Mesodermal cell (in vitro differentiated cells): ENCODE data around the gene GALNT10.

Experiments used
- H3K27ac ChIP-seq: 2 replicates; pipeline ENCODE4 v1.7.0; 2013; ENCODE audit warnings: mild to moderate bottlenecking, low read depth, low read length, moderate library complexity; ENCODE audit not compliant: severe bottlenecking
- H3K36me3 ChIP-seq: 2 replicates; pipeline ENCODE4 v1.7.1; 2013; ENCODE audit warnings: mild to moderate bottlenecking, low read length, moderate library complexity; ENCODE audit not compliant: control insufficient read depth, insufficient read depth
- H3K4me1 ChIP-seq: one replicate; pipeline ENCODE4 v1.7.1; 2013; ENCODE audit warnings: mild to moderate bottlenecking, low read length; ENCODE audit not compliant: insufficient read depth, control insufficient read depth, poor library complexity, severe bottlenecking
- H3K4me3 ChIP-seq: 2 replicates; pipeline ENCODE4 v1.7.0; 2013; ENCODE audit warnings: low read length, control low read depth, mild to moderate bottlenecking; ENCODE audit not compliant: insufficient read depth, poor library complexity, severe bottlenecking; ENCODE audit errors: extremely low read depth
- H3K9me3 ChIP-seq: 2 replicates; pipeline ENCODE4 v1.7.1; 2013; ENCODE audit warnings: mild to moderate bottlenecking, low read length, moderate library complexity; ENCODE audit not compliant: control insufficient read depth
- WGBS, 2 experiments: methylation state at CpG; one replicate each; pipeline ENCODE4 v1.1.5; 2013; ENCODE audit warnings: missing lambda C conversion rate in 2 of 2; ENCODE audit not compliant: insufficient coverage in 2 of 2; 5-methylcytosine and 5-hydroxymethylcytosine counted together

GALNT10 gene

DNA sequence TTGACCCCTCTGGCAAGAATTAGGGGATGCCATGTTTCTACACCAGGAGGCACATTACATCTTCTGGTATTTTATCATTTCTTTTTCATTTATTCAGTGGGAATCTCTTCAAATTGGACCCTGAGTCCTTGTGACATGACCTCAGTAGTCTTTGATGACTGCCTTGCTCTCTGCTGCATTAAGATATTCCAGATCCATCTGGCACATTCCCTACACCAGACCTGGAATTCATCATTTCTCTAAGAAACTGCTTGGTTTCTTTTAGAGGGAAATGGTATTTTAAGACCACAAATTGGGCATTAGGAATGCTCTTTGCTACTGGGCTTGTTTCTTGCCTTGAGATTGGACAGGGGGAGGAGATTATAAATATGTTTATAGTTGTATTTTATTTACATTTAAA is 61.0 kb downstream of the GALNT10 start:
- H3K9me3 ChIP-seq = no peaks in the 10 kb centered on the region
- H3K27ac ChIP-seq = peak overlapping the region; percentile 30
- H3K36me3 ChIP-seq = no peaks in the 10 kb centered on the region
- no peak overlapping the region for H3K4me3 ChIP-seq
- H3K4me1 ChIP-seq = no peaks in the 10 kb centered on the region

DNA sequence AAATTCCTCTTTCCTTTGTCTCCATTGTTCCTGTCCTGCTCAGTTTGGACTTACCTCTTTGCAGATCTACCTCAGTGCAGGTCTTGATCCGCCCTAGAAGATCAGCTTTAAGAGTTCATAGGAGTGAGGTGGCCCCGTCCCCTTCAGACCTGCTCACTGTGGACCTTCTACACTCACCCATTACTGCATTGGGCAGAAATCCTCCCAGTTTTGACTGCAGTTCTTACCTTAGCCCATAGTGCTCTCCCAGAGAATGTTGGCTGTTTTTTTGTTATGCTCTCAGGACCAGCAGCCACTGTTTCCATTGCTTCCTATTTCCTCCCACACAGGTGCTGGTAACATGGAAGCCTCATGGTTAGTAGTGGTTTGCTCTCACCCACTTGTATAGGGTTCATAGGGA is 63.3 kb downstream of the GALNT10 start:
- H3K36me3 ChIP-seq = no peaks in the 10 kb centered on the region
- H3K27ac ChIP-seq = no peak overlapping the region
- no peaks in the 10 kb centered on the region for H3K9me3 ChIP-seq
- H3K4me1 ChIP-seq = no peaks in the 10 kb centered on the region
- H3K4me3 ChIP-seq = no peak overlapping the region
- 100% methylated on average over 1 to 2 of the region's 2 CpGs for WGBS, 2 experiments

DNA sequence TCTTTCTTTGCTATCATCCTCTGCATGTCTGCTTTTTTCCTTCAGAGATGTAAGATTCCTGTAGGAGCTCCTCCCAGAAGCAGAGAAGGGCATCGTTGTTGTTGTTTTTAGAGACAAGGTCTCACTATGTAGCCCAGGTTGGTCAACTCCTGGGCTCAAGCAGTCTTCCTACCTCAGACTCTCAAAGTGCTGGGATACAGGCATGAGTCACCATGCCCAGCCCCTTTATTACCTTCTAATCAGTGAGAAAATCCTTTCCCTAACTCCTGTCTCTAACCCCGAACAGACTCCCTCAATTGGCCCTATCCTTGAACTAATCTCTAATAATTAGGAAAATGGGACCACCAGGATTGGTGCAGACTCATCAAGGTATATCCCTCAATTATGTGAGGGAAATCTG is 64.4 kb downstream of the GALNT10 start:
- Histone ChIP-seq H3K9me3 (no peaks in the 10 kb centered on the region), H3K27ac (no peak overlapping the region), H3K4me3 (no peak overlapping the region), H3K36me3 (no peaks in the 10 kb centered on the region), H3K4me1 (peaks cover 4% of the 10 kb centered on the region)
- WGBS, 2 experiments = 86% methylated on average over 1 of the region's 2 CpGs; no CpG with 5 or more reads in 1 of the 2 experiments

DNA sequence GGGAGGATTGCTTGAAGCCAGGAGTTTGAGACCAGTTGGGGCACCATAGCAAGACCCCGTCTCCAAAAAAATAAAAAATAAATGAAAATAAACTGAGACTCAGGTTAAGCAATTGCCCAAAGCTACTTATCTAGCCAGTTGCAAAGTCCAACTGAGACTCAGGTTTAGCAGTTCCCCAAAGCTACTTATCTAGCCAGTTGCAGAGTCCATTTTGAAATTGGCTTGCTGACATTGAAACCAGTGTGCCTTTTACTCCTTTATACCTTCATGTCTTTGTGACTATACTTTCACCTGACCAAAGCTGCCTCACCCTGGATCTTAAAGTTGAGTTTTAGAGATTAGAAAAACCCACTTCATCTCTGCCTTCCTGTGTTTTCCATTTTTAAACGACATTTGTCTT is 66.5 kb downstream of the GALNT10 start:
- WGBS, 2 experiments = 100% methylated on average over 1 of the region's 2 CpGs; no CpG with 5 or more reads in 1 of the 2 experiments
- H3K9me3 ChIP-seq = no peaks in the 10 kb centered on the region
- H3K27ac ChIP-seq = no peak overlapping the region
- no peak overlapping the region for H3K4me3 ChIP-seq
- H3K4me1 ChIP-seq = peaks cover 8% of the 10 kb centered on the region
- no peaks in the 10 kb centered on the region for H3K36me3 ChIP-seq

DNA sequence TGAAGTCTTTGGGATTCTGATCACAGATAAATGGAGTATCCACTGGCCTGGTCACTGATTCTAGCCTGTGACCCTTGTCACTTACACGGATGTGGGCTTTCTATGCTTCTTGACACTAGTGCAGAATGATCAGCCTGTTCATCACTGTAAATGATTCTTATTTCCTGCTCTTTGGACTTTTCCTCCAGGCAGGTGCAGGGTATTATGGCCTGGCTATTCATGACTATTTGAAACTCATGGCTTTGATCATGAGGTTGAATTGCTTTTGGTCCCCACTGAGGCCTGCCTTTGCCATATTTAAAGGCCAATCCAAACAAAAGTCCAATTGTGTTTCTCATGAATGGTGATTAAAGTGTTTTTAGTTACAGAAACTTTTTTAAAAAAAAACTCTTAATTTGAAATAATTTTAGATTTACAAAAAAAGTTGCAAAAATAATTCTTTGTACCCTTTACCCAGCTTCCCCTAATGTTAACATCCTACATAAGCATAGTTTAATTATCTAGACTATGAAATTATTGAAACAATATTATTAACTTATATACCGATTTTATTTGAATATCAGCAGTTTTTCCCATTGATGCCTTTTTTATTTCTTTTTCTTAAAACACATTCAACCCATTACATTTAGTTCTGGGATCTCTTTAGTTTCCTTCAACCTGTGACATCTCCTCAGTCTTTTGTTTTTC is 68.1 kb downstream of the GALNT10 start:
- no peak overlapping the region for H3K27ac ChIP-seq
- no peaks in the 10 kb centered on the region for H3K9me3 ChIP-seq
- H3K4me1 ChIP-seq = peaks cover 8% of the 10 kb centered on the region
- WGBS, 2 experiments = 83 to 100% methylated on average over 2 of the region's 2 CpGs
- H3K36me3 ChIP-seq = peaks cover 6% of the 10 kb centered on the region
- no peak overlapping the region for H3K4me3 ChIP-seq

DNA sequence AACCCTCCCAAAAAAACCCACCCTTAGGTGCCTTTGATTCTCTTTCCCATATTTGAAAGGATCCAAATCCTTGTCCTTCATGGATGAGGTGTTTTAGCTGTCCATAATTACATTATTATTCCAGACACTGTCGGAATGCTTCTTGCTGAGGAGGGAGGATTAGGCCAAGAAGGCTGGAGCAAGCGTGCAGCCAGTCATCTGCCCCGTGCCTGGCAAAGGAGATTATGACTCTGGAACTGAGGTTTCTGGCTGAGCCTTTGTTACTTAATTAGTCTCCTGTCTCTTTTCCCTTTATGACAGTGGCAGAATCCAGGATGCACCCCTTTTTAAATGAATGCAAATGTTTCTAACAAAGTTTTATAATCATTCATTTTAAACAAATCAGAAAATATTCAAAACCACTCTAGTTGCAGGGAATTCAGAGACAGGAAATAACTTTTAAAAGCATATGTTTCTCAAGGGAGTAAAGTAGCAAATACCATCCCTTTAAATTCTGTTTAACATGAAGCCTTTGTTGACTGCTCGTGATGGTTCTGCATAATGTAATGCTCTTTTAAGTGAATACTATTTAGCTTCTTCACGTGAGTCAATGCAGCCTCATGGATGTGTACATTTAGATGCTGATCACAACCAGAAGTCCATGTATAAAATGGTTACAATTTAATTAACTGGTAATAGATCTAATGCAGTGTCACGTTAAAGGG is 69.8 kb downstream of the GALNT10 start:
- Histone ChIP-seq H3K9me3 (no peaks in the 10 kb centered on the region), H3K4me3 (no peak overlapping the region), H3K4me1 (peaks cover 15% of the 10 kb centered on the region), H3K36me3 (peaks cover 6% of the 10 kb centered on the region), H3K27ac (no peak overlapping the region)
- WGBS, 2 experiments = 37 to 65% methylated on average over 3 to 4 of the region's 6 CpGs

DNA sequence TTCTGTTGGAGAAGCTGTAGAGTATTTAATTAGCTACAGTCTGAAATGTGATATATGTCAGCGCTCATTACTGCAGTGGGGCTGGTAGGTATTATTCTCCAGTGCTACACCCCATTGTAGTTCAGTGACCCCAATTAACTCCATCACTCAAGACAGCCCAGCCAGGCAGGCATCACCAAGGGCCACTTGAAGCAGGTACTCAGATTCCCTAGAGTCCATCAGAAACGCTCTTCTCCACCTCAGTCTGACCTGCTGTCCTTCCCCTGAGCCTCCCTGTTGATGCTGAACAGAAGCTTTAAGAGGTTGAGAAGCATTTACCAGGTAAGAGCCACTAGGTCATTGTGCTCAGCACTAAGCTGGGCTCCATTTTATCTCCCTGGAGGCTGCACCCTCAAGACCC is 71.8 kb downstream of the GALNT10 start:
- Histone ChIP-seq H3K36me3 (peaks cover 6% of the 10 kb centered on the region), H3K9me3 (no peaks in the 10 kb centered on the region), H3K27ac (no peak overlapping the region), H3K4me1 (peaks cover 15% of the 10 kb centered on the region), H3K4me3 (no peak overlapping the region)
- 83 to 100% methylated on average over 1 of the region's 2 CpGs for WGBS, 2 experiments

DNA sequence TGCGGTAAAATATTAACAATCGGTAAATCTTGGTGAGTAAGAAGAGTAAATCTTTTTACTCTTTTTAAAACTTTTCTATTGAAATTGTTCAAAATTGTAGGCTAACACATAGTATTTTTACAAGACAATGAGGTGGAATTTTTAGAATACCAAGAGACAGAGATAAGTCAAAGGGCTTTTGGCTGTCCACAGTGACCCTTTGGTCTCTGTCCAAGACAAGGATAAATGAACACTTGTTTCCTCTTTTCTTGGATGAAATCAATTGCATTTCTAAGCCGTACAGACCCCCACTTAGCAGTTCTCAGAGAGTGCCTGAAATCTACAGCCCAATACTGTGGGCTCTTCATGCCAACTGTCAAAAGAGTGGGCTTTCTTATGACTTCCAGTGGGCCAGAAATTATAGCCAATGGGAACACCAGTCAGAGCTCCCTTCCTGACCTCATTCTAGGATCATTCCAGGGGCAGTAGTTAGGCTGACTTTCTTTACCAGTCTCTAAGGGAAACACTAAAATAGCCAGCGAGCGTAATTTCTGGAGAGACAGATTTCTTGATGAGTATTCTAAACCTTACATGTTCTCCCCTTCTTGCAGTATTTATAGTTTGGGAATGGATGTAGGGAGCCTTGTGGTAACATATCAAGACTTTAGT is 74.1 kb downstream of the GALNT10 start:
- Histone ChIP-seq H3K27ac (no peak overlapping the region), H3K4me3 (no peak overlapping the region), H3K36me3 (peaks cover 6% of the 10 kb centered on the region), H3K9me3 (no peaks in the 10 kb centered on the region), H3K4me1 (peaks cover 13% of the 10 kb centered on the region)
- WGBS, 2 experiments = 80 to 92% methylated on average over 1 to 3 of the region's 5 CpGs

DNA sequence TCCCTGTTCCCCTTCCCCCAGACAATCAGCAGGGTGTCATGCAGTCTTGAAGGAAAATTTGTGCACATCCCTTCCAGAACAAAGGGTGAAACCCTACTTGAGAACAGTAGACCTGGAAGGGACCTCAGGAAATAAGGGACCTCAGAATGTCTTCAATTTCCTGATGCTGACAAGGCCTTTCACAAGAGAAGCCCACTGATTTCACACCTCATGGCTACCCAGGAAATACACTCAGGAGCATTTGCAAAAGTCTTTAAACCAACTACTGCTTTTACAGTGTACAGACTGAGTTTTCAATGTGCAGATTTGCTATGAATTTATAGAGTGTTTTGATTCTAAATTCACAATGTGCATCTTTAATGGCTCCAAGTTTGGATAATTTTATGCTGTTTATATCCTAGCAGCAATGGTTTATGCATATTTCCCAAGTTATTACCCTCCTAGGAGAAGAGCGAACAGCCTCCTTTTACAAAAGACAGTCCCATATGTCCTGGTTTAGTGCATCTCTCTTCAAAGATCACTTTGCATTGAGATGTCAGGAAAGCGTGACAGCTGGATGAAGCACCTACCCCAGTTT is 74.8 kb downstream of the GALNT10 start:
- 100% methylated on average over 2 of the region's 2 CpGs for WGBS, 2 experiments
- Histone ChIP-seq H3K4me3 (no peak overlapping the region), H3K9me3 (no peaks in the 10 kb centered on the region), H3K36me3 (peaks cover 6% of the 10 kb centered on the region), H3K27ac (no peak overlapping the region), H3K4me1 (peaks cover 8% of the 10 kb centered on the region)

DNA sequence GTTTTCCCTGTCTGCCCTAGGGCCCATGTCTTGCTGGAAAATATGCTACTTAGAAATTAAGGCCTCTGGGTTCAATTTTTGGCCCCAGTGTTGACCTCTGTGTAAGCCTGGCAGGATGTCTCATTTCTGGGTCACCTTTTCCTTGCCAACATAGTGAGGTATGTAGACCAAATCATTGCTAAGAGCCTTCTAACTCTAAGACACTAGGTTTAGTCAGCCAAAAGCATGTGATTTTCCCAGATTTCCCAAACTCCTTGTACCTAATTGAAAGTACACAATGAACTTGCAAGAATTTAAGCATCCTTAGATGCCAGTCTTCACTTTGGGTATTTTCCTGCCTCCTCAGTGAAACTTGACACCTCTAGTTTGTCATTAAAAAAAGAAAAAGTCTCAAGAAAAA is 77.0 kb downstream of the GALNT10 start:
- no peaks in the 10 kb centered on the region for H3K9me3 ChIP-seq
- no peak overlapping the region for H3K27ac ChIP-seq
- H3K4me3 ChIP-seq = no peak overlapping the region
- peaks cover 8% of the 10 kb centered on the region for H3K4me1 ChIP-seq
- H3K36me3 ChIP-seq = peaks cover 5% of the 10 kb centered on the region

DNA sequence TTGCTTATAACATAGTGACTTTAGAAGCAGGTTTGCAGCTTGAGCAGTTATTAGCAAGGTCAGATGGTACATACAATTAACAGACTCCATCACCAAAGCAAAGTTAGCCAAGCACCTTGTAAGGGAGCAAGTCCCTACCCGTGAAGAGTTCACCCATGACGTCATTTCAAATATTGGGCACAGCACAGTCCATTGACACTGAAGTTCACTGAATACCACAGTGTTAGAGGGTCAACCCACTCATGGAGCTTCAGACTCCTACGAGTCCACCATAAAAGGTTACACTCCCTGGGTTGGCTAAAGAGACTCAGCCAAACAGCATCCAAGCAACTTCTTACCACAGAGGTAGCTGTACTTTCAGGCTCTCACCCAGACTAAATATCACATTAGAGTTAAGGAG is 77.5 kb downstream of the GALNT10 start:
- WGBS, 2 experiments = 87 to 100% methylated on average over 3 of the region's 3 CpGs
- no peaks in the 10 kb centered on the region for H3K9me3 ChIP-seq
- no peak overlapping the region for H3K27ac ChIP-seq
- no peaks in the 10 kb centered on the region for H3K36me3 ChIP-seq
- no peak overlapping the region for H3K4me3 ChIP-seq
- H3K4me1 ChIP-seq = peaks cover 13% of the 10 kb centered on the region
